DMS114 treated with DMSO at 0.1 percent for 48 hours (cell line): ENCODE results near the gene PLXNA2.

Source experiments
- DNase-seq: peaks from one replicate; lab custom pipeline; 2025; ENCODE audit not compliant: unreplicated experiment; lab: John Stamatoyannopoulos, UW

The PLXNA2 gene

GRCh38 chr1:208182880-208183645 lies 61.1 kb downstream of the PLXNA2 start:
- no peak for DNase-seq

GRCh38 chr1:208181364-208181763 lies 62.8 kb downstream of the PLXNA2 start:
- DNase-seq = no peak

- no peak for DNase-seq
Measured at GRCh38 chr1:208180421-208180820, 63.8 kb downstream of the PLXNA2 start.

- no peak for DNase-seq
Measured at GRCh38 chr1:208179961-208180409, 64.2 kb downstream of the PLXNA2 start.

GRCh38 chr1:208179263-208179816 lies 64.8 kb downstream of the PLXNA2 start:
- no peak for DNase-seq

- no peak for DNase-seq
Measured at GRCh38 chr1:208178091-208178529, 66.1 kb downstream of the PLXNA2 start.

- DNase-seq = no peak
Measured at GRCh38 chr1:208177656-208178055, 66.5 kb downstream of the PLXNA2 start.

- DNase-seq = no peak
Measured at GRCh38 chr1:208176649-208177048, 67.5 kb downstream of the PLXNA2 start.

GRCh38 chr1:208175508-208175895 lies 68.7 kb downstream of the PLXNA2 start:
- no peak for DNase-seq

GRCh38 chr1:208174731-208175507 lies 69.3 kb downstream of the PLXNA2 start:
- no peak for DNase-seq

GRCh38 chr1:208174200-208174599 lies 70.0 kb downstream of the PLXNA2 start:
- no peak for DNase-seq

GRCh38 chr1:208173749-208174148 lies 70.4 kb downstream of the PLXNA2 start:
- no peak for DNase-seq

GRCh38 chr1:208172423-208173145 lies 71.6 kb downstream of the PLXNA2 start:
- no peak for DNase-seq

- no peak for DNase-seq
Measured at GRCh38 chr1:208171616-208172422, 72.4 kb downstream of the PLXNA2 start.

- no peak for DNase-seq
Measured at GRCh38 chr1:208170252-208170651, 73.9 kb downstream of the PLXNA2 start.

- DNase-seq = no peak
Measured at GRCh38 chr1:208169081-208169879, 74.9 kb downstream of the PLXNA2 start.

GRCh38 chr1:208167261-208167869 lies 76.8 kb downstream of the PLXNA2 start:
- DNase-seq = no peak

- DNase-seq = no peak
Measured at GRCh38 chr1:208166340-208167138, 77.6 kb downstream of the PLXNA2 start.
